Endothelial cell of umbilical vein (primary cell): ENCODE measurements around the gene KRT74. TPM values are rescaled to one million over a fixed set of nuclear protein-coding genes. Genes with fewer than 3 reads are reported as not detected.

Source experiments
- BruUV-seq: library from RNA; stranded (reverse); fragments of 400-500 nt; replicated peaks from 2 replicates; lab custom pipeline; 2021; lab: Mats Ljungman, UMichigan
- CTCF ChIA-PET: fragments of 300-600, 350-600 bp; sonication (Branson Sonifier 250); formaldehyde crosslinking; loops from one replicate; lab custom pipeline; 2021; ENCODE audit warnings: antibody characterized with exemption, inconsistent platforms; lab: Charles Lee
- POLR2A ChIA-PET: fragments of 300-600, 350-600 bp; sonication (Branson Sonifier 250); formaldehyde crosslinking; loops from one replicate; lab custom pipeline; 2021; ENCODE audit warnings: antibody characterized with exemption, inconsistent platforms; lab: Charles Lee
- DNase-seq: peaks from one replicate; pipeline ENCODE4 v3.0.0-alpha.2; 2011; ENCODE audit warnings: low read depth, low spot score
- FAIRE-seq: peaks from 2 replicates; lab custom pipeline; 2011; peaks lifted over from hg19 to GRCh38; lab: Jason Lieb, UNC
- H2AFZ ChIP-seq: 2 replicates; pipeline ENCODE4 v1.6.0; 2012; ENCODE audit warnings: low read depth, low read length, control low read depth, inconsistent platforms
- H3K27ac ChIP-seq: 2 replicates; pipeline ENCODE4 v1.5.1; 2011; ENCODE audit warnings: low read depth, mild to moderate bottlenecking, control low read depth, low read length, moderate library complexity; ENCODE audit not compliant: insufficient read depth
- H3K27me3 ChIP-seq, 2 experiments: 2 replicates each; pipeline versions ENCODE4 v1.6.0 to v1.6.1; 2011; ENCODE audit warnings: low read length in 2 of 2, mixed read lengths in 1 of 2; ENCODE audit not compliant: control insufficient read depth in 2 of 2, insufficient read depth in 2 of 2
- H3K36me3 ChIP-seq, 2 experiments: 2 replicates in 1 of 2; 3 replicates in 1 of 2; pipeline ENCODE4 v1.5.1; 2011; ENCODE audit warnings: low read length in 2 of 2, mild to moderate bottlenecking in 1 of 2, moderate library complexity in 1 of 2; ENCODE audit not compliant: control insufficient read depth in 2 of 2, insufficient read depth in 2 of 2; ENCODE audit errors: extremely low read depth in 1 of 2
- H3K4me1 ChIP-seq: 3 replicates; pipeline ENCODE4 v1.5.1; 2011; ENCODE audit warnings: mild to moderate bottlenecking, low read length; ENCODE audit not compliant: control insufficient read depth, insufficient read depth; ENCODE audit errors: extremely low read depth
- H3K4me2 ChIP-seq: 2 replicates; pipeline ENCODE4 v1.6.1; 2011; ENCODE audit warnings: low read length, control low read depth, mixed read lengths; ENCODE audit not compliant: insufficient read depth
- H3K4me3 ChIP-seq, 3 experiments: fragments of 200-600 bp in 1 of 3; sonication (generic), shearing (Covaris generic) in 1 of 3; replicated peaks in 1 of 3; 2 replicates each; pipeline ENCODE4 v1.5.1; 2011 to 2016; ENCODE audit warnings: control low read depth in 3 of 3, low read length in 3 of 3, mild to moderate bottlenecking in 2 of 3, inconsistent platforms in 1 of 3, low read depth in 1 of 3, moderate library complexity in 1 of 3; ENCODE audit not compliant: insufficient read depth in 1 of 3
- H3K79me2 ChIP-seq: 2 replicates; pipeline ENCODE4 v1.6.0; 2012; ENCODE audit warnings: low read length, inconsistent platforms; ENCODE audit not compliant: control insufficient read depth, insufficient read depth
- H3K9ac ChIP-seq: replicated peaks from 2 replicates; pipeline ENCODE3; 2011; ENCODE audit warnings: low read length, control low read depth; ENCODE audit not compliant: insufficient read depth; ENCODE audit errors: extremely low read depth
- H3K9me1 ChIP-seq: replicated peaks from 3 replicates; pipeline ENCODE4 v1.6.0; 2011; ENCODE audit warnings: mild to moderate bottlenecking, low read length; ENCODE audit not compliant: control insufficient read depth, insufficient read depth; ENCODE audit errors: extremely low read depth
- H3K9me3 ChIP-seq: replicated peaks from 2 replicates; pipeline ENCODE4 v1.5.1; 2012; ENCODE audit warnings: low read length, inconsistent platforms; ENCODE audit not compliant: control insufficient read depth, insufficient read depth
- H4K20me1 ChIP-seq: replicated peaks from 2 replicates; pipeline ENCODE3; 2011; ENCODE audit warnings: mild to moderate bottlenecking, low read length; ENCODE audit not compliant: control insufficient read depth, insufficient read depth; ENCODE audit errors: extremely low read depth
- EZH2 ChIP-seq: IDR thresholded peaks from 2 replicates; pipeline ENCODE4 v1.6.1; 2012; ENCODE audit warnings: borderline replicate concordance, low read depth, mild to moderate bottlenecking, moderate library complexity, low read length, inconsistent platforms; ENCODE audit not compliant: severe bottlenecking
- FOS ChIP-seq: IDR thresholded peaks from 2 replicates; pipeline ENCODE4 v1.6.1; 2011; ENCODE audit warnings: mild to moderate bottlenecking, low read length, moderate library complexity, borderline replicate concordance; ENCODE audit not compliant: insufficient read depth
- GATA2 ChIP-seq: IDR thresholded peaks from 2 replicates; pipeline ENCODE4 v1.7.0; 2011; ENCODE audit warnings: low read depth, mild to moderate bottlenecking, moderate library complexity, mixed read lengths, low read length; ENCODE audit not compliant: insufficient read length, insufficient read depth
- JUN ChIP-seq: IDR thresholded peaks from 2 replicates; pipeline ENCODE4 v1.6.1; 2011; ENCODE audit warnings: borderline replicate concordance, low read depth; ENCODE audit not compliant: insufficient read length, insufficient read depth
- MYC ChIP-seq: IDR thresholded peaks from one replicate; pipeline ENCODE4 v1.6.1; 2011; ENCODE audit warnings: mild to moderate bottlenecking, low read depth, low read length
- POLR2A ChIP-seq: IDR thresholded peaks from 2 replicates; pipeline ENCODE4 v1.6.1; 2012; ENCODE audit warnings: low read depth, mild to moderate bottlenecking, control low read depth, low read length
- POLR2AphosphoS5 ChIP-seq: IDR thresholded peaks from 2 replicates; pipeline ENCODE4 v1.6.1; 2012; ENCODE audit warnings: low read depth, mild to moderate bottlenecking, control low read depth, low read length, moderate library complexity; ENCODE audit not compliant: insufficient read depth
- dilution Hi-C: fragments of 300-500 bp; cut with MboI; formaldehyde crosslinking; loops from one replicate; pipeline ENCODE4 v1.15.0; 2019; ENCODE audit warnings: low sequenced_read_pairs; ENCODE audit not compliant: extremely low pct_ligation_motif_present
- intact Hi-C: fragments of 100-400 bp; cut with micrococcal nuclease; formaldehyde crosslinking; loops from one replicate; pipeline ENCODE4 v1.10.0; 2022
- polyA plus RNA-seq, 4 experiments: library from polyadenylated mRNA; depleted of rRNA in 3 of 4; stranded (reverse) in 3 of 4; unstranded in 1 of 4; fragments of >200 nt; gene quantifications; 2 replicates each; pipeline versions ENCODE4 v1.2.1 to v1.2.3, GENCODE V29; 2011 to 2012; ENCODE audit warnings: missing spikeins in 1 of 4
- total RNA-seq: library from RNA; stranded (reverse); gene quantifications from 2 replicates; pipeline ENCODE4 v1.2.3, GENCODE V29; 2021
- TF ChIP-seq, protein P1 (sequence below): IDR thresholded peaks from 2 replicates; pipeline ENCODE4 v1.6.1; 2011; ENCODE audit not compliant: insufficient read depth, insufficient read length
- TF ChIP-seq, protein P2 (sequence below), 2 donors: IDR thresholded peaks; 1 replicate in 1 of 2; 2 replicates in 1 of 2; pipeline ENCODE4 v1.5.1; 2011; ENCODE audit warnings: low read length in 2 of 2, mild to moderate bottlenecking in 2 of 2, moderate library complexity in 2 of 2, control low read depth in 1 of 2, inconsistent platforms in 1 of 2, low read depth in 1 of 2; ENCODE audit not compliant: insufficient read depth in 1 of 2; ENCODE audit errors: extremely low read depth in 1 of 2

KRT74 gene
- total and polyA plus RNA-seq, 2 donors (not counting 3 experiments of a cell fraction or from before 2014, with no cell fraction given), result not detected

DNA sequence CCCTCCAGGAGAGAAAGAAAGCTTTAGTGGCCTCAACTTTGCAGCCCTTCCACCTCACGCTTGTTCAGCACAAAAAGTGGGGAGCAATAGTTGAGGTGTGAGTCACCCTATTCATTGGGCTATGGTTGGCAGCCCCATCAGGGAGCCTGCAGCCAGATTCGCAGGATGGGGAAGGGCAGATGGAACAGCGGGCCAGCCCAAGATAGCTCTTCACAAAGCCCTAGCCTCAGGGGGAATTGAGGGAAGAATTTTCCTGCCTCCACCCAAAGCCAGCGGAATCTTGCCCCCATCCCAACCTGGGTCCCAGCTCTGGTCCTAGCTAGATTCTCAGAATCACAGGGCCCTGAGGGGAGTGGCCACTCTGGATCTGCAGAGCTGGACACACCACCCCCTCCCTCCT is 49.8 kb downstream of the KRT74 start:
- H3K9ac ChIP-seq, result no peak overlapping the region
- FAIRE-seq (no peak), DNase-seq (no peak)
- H3K4me1 ChIP-seq, result no peaks in the 10 kb centered on the region
- dilution Hi-C loops (no loop called here), intact Hi-C loops (no loop called here)
- H3K27ac ChIP-seq, result no peak overlapping the region
- H3K4me3 ChIP-seq, result no peak overlapping the region
- H2AFZ ChIP-seq, result no peak overlapping the region
- no peaks in the 10 kb centered on the region for H3K9me1 ChIP-seq
- no peaks in the 10 kb centered on the region for H3K9me3 ChIP-seq
- no peak overlapping the region for H3K4me2 ChIP-seq
- CTCF ChIA-PET, result no interaction called here
- BruUV-seq, result no TSS peak
- no peaks in the 10 kb centered on the region for H3K27me3 ChIP-seq
- no peaks in the 10 kb centered on the region for H3K36me3 ChIP-seq
- H4K20me1 ChIP-seq, result no peaks in the 10 kb centered on the region
- no peaks in the 10 kb centered on the region for H3K79me2 ChIP-seq
- POLR2A ChIA-PET, result no interaction called here
- TF ChIP-seq, protein P1, sequence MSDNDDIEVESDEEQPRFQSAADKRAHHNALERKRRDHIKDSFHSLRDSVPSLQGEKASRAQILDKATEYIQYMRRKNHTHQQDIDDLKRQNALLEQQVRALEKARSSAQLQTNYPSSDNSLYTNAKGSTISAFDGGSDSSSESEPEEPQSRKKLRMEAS, result no peak
- TF ChIP-seq FOS, result no peak
- TF ChIP-seq POLR2AphosphoS5, result no peak
- TF ChIP-seq GATA2, result no peak
- TF ChIP-seq, protein P2, sequence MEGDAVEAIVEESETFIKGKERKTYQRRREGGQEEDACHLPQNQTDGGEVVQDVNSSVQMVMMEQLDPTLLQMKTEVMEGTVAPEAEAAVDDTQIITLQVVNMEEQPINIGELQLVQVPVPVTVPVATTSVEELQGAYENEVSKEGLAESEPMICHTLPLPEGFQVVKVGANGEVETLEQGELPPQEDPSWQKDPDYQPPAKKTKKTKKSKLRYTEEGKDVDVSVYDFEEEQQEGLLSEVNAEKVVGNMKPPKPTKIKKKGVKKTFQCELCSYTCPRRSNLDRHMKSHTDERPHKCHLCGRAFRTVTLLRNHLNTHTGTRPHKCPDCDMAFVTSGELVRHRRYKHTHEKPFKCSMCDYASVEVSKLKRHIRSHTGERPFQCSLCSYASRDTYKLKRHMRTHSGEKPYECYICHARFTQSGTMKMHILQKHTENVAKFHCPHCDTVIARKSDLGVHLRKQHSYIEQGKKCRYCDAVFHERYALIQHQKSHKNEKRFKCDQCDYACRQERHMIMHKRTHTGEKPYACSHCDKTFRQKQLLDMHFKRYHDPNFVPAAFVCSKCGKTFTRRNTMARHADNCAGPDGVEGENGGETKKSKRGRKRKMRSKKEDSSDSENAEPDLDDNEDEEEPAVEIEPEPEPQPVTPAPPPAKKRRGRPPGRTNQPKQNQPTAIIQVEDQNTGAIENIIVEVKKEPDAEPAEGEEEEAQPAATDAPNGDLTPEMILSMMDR (IDR thresholded peaks at IDR 0.05; ENCODE audit: extremely low read depth in 1 of 2, insufficient read depth in 1 of 2, low read depth in 1 of 2, low read length in 2 of 2), result no peak
- TF ChIP-seq MYC, result no peak
- no peak for TF ChIP-seq EZH2
- no peak for TF ChIP-seq JUN
- no peak for TF ChIP-seq POLR2A
